HT1080 (cell line): ENCODE data around the gene C10orf95. TPM values are rescaled to one million over a fixed set of nuclear protein-coding genes. Genes with fewer than 3 reads are reported as not detected.

ENCODE experiments used
- DNase-seq: peaks from one replicate; pipeline ENCODE4 v3.0.0-alpha.2; 2015; ENCODE audit warnings: low read depth
- total RNA-seq: library from RNA; depleted of rRNA; stranded (reverse); fragments of >200 nt; shearing (Covaris generic); gene quantifications from 2 replicates; pipeline ENCODE4 v1.2.3, GENCODE V29; 2014

The C10orf95 gene
- total RNA-seq, 1 experiment from 2014 or later: 0.37 TPM

DNA sequence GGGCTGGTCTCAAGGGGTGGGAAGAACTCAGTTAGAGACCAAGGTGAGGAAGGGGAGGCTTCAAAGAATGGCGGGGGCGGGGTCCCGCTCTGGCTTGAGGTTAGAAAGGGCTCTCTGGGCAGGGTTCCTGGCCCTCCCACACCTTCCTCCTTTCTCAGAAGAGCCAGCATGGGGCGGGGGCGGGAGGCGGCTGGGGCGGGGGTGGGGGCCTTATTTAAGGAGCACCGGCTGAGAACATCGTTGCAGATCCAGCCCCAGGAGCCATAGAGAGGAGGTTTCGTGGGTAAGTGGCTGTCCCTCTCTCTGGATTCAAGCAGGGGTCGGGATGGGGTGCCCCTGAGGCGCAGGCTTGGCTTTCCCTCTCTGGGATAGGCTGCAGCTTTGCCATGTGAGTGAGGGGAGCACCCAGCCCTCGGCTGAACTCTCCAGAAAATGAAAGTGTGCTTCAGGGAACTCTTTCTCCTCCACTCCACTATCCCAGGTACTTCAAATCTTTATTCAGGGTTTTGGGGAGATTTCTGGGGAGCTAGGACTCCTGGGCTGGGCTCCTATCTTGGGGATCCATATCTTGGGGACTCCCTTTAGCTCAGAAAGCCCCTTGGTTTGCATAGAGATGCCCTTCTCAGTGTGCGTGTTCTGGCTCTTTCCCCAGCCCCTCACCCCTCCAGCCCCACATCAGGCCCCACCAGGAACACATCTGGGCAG, 15.7 kb downstream of the C10orf95 start:
- DNase-seq: no peak

DNA sequence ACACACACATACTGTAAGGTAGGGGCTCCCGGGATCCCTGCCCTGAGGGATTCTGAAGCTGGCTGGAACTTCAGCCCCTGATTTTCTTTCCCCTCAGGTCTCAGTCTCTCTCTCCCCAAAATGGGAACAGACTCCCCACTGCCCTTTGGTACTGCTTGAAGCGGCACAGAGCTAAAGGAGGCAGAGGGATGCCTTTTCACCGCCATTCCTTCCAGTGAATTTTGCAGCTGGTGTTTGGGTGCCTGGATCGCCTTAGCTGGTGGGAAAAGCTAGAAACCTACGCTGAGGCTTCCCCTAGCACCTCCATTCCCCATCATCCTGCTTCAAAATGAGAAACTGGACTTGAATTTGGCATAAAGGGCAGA, 16.2 kb downstream of the C10orf95 start:
- DNase-seq: no peak

DNA sequence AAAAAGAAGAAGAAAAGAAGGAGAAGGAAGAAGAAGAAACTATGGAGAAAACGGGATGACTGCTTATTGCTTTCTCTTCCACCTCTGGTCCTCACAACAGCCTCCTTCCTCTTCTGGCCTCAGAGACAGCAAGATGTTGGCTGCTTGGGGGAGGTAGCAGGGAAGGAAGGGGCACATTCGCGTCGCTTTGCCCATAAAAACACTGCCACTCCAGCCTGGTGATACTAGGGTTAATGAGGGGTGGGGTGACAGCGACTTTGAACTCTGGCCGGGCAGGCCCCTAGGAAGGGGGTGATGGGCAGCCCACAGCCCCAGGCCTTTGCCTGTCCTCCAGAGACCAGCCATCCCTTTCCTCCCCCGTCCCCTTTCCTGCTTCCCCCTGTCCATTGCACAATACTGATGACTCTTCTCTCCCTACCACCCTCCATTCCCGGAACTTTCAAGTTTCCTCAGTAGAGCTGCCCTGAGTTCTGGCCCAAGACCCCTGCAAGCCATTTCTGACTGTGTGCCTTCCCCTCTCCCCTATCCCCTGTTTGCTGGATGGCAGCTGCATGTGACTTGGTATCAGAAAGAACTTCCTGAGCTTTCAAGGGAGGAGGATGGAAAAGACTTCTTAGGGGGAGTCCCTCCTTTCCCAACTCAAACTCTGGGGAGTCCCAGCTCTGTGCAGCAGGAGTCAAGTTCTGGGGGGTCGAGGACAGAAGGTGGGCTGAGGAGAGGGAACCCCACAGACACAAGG, 16.8 kb downstream of the C10orf95 start:
- DNase-seq: peak; percentile 37

DNA sequence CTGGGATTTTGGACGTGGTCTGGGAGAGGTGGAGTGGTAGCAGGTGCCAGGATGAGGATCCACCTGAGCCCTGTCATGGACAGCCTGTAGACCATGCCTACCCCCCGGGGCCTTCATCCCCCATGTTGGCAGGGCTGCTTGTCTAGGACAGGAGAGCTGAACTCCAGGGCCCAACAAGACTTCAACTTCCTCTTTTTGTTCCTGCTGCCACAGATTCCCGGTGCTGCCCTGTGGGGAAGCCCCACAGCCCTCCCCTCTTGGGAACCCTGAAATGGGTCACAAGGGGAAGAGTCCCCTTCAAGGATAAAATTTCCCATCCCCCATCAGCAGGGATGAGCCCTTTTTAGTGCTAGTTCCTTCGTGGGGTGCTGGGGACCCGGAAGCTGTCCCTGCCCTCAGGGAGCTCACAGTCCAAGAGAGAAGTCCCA, 17.7 kb downstream of the C10orf95 start:
- DNase-seq: no peak

DNA sequence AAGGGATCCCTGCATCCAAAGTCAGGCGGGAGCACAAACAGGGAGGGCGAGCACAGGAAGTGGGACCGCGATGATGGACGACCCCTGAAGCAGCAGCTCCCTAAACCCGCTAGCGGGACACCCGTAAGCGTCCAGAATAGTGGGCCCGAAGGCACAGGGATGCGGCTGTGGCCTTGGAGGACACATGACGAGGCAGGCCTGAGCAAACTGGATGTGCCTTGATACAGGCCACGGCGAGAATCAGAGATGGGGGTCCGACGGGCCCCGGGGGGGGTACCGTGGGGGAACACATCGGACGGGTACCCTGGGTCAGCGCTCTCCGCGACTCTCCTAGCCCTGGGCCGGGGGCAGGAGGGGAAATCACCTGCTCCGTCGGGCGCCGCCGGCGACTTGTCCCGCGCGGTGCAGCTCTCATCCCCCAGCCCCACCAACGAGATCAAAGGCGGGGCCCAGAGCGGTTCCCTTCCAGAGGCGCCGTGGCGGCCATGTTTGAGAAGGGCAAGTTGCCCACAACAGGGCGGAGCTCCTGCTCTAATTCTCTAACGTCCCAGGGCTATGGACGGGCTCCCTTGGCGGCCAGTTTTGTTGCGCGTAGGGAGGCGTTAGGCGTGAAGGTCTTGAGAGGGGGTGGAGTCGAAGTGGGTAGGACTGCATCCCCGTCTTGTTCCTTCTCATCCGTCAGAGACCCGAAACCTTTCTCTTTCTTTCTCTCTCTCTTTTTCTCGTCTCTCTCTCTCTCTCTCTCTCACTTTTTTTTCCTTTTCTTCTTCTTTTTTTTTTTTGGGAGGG, 19.0 kb downstream of the C10orf95 start, which contains the start of gene CUEDC2:
TSS of gene CUEDC2 (minus strand) at position 413 of the 789 bp plus-strand sequence. CDS start 7,386 bp downstream, outside the sequence.
- peak; percentile 96 for DNase-seq

DNA sequence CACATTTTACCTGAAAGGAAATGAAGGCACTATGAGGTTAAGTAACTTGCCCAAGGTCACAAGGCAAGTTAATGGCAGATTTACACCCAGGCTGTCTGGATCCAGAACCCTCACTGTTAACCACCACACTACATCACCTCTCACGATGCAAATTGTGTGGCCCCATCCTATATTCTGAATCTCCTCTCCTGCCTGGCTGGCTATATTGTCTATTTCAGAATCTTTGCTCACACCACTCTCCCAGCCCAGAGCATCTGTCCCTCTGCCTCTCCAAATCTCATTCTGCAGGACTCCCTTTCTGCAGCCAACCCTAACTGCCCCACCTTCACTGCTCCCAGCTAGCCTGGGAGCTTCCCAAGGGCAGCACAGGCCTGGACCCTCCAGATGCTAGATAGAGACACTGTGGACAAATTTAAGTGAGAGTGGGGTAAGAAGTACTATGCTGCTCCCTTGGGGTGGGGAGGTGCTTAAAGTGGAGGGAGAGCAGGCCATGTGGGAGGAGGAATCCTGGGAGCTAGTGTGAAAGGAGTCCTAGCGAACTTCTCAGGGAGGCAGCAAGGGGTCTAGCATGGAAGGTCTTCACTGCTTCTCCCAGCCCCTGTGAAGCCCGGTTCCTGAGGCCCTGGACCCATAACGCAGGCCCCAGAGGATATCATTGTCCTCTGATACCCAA, 19.8 kb downstream of the C10orf95 start:
- DNase-seq: peak; percentile 40

DNA sequence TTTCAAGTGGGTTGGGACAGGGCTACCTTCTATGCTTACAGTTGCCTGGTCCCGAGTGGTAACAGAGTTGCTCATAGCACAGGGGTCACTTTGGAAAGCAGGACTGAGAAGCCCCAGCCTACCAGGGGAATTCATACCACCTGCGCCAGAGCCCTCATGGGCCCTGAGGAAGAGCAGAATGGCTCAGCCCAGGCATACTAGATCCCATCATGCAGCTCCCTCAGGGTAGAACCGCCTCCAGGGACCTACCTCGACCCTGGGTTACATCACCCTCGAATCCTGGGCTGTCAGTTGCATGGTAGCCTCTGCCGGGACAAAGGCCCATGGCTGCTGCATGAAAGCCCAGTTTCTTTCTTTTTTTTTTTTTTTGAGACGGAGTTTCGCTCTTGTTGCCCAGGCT, 21.9 kb downstream of the C10orf95 start:
- no peak for DNase-seq

DNA sequence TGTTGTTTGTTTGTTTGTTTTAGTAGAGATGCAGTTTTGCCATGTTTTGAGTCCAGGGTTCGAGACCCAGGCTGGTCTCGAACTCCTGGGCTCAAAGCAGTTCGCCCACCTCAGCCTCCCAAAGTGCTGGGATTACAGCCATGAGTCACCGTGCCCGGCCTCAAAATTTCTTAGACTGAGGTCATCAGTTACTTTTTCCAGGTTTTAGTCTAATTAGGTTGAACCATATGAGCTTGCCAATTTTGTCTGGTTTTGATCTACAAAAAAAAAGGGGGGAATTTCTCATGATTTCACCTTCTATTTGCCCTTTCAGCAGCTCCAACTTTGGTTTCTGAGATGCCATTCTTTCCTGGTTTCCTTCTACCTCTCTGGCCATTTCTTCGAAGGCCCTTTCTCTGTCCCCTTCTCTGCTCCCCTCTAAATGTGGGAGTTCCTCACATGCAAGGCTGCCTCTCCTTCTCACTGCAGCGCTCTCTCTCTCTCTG, 24.5 kb downstream of the C10orf95 start:
- peak; percentile 38 for DNase-seq

DNA sequence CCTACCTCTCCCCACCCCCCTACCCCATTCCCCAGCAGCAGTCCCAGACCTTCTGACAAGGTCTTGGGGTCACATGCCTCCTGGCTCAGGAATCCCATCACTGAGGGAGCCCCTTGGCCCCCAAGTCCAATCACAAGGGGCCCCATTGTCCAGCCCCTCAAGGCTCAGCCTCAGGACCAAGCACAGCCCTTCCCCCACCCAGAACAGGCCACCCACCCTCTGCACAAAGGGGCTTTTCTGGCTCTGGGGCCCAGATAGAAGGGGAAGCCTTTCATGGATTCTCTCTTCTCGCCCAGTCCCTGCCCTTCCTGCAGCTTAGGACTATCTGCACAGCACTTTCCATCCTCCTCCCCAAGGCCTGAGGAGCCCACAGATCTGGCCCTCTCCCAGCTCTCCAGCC, 25.9 kb downstream of the C10orf95 start:
- DNase-seq: no peak

DNA sequence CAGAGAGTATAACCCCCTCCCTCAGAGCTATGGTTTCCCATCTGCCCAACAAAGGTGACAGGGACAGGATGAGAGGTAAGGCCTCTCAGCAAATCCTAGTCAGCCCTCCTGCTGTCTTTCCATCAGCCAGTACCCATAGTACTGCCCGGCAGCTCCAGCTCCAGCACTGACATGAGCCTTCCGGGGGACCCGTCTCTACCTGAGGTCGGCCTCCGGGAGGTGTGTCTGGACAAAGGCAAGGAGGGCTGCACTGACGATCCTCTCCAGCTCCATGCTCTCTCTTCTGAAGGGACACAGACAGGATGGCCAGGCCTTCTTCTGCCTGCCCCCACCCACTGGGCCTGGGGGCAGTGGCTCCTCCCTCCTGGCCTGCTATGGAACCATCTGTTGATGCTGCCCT, 26.4 kb downstream of the C10orf95 start:
- DNase-seq: no peak

DNA sequence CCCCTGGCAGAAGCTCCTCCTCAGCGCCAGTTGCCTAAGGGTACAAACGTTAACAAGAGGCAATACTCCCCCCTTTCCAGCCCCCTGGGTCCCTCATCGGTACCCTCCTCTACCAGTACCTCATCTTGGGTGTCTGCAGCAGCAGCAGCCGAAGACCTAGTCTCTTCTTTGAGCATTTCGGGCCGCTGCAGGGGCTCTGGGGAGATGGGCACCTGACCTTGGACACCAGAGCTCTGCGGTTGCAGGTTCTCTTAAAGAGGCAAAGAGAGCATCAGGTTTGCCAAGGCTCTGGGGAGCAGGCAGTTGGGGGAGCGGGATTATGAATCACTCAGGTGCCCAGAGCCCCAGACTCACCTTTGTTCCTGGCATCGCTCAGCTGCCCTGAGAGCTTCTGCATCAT, 27.2 kb downstream of the C10orf95 start:
- DNase-seq: no peak

DNA sequence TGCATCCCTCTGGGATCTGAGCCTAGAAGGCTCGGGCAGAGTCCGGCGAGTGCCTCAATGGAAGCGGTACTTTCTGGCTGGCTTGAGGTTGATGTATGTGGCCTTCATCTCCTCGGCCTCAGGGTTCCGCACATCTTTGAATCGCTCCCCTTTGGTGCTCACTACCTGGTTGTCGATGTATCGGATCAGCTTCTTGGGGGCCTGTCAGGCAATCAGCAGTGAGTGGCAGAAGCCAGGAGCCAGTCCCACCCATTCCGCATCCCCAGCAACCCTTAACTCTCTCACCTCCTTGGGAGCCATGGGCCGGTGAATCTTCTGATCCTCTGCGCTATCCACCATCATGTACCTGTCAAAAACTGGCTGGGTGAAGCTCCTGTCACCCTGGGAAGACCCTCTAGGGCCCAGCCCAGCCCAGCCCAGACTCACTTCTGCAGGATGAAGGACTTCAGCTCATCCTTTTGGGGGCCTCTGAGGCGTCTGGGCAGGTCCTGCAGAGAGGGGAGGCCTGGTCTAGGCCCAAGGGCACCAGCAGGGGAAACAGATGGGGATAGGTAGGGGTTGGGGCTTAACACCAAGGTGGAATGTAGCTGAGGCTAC, 27.9 kb downstream of the C10orf95 start:
- no peak for DNase-seq

DNA sequence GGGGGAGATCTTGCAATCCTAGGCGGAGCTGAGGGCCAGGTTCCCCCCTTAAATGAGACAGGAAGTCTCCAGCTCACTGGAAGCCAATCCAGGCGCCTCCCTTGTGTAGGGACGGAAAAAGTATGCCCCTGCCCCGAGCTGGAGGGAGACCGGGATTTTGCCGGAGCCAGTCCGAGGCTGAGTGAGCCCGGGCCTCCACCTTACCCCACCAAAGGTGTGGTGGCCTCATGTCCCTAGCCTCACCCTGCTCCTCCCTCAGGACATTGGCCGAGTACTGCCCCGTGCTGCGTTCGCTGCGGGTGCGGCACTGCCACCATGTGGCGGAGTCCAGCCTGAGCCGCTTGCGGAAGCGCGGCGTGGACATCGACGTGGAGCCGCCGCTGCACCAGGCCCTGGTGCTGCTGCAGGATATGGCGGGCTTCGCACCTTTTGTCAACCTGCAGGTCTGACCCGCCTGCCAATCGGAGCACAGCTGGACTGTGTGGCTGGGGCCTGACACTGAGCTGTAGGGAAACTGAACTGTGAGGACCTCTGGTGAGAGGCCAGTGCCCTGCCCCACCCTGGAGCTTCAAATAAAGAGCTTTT, 28.7 kb downstream of the C10orf95 start:
- DNase-seq: peak; percentile 53

DNA sequence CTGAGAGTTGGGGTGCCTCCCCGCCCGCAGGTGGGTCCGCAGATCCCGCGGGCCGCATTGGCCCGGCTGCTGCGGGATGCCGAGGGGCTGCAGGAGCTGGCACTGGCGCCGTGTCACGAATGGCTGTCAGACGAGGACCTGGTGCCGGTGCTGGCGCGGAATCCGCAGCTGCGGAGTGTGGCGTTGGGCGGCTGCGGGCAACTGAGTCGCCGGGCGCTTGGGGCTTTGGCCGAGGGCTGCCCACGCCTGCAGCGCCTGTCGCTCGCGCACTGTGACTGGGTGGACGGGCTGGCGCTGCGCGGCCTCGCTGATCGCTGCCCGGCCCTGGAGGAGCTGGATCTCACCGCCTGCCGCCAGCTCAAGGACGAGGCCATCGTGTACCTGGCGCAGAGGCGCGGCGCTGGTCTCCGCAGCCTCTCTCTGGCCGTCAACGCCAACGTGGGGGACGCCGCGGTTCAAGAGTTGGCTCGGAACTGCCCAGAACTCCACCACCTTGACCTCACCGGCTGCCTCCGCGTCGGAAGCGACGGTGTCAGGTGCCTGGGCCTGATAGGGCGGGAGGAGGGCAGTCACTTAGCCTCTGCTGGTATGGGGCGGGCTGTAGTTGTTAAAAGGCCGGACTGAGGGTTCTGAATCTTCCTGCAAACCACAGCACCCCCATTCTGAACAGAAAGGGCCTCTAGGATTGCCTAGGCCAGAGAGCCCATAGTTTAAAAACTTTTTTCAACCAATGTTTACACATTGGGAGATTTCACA, 29.4 kb downstream of the C10orf95 start:
- no peak for DNase-seq

DNA sequence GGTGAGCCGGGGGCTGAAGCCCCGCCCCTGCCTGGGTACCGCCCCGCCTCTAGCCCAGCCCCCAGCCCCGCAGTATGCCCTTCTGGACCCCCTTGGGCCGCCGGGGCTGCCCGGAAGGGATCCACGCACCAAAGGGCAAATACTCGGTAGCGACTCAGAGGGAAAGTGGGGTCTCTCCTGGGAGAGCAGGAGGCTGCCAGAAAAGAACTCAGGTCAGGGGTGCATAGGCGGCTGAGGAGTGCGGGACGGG, 29.9 kb downstream of the C10orf95 start:
- no peak for DNase-seq

DNA sequence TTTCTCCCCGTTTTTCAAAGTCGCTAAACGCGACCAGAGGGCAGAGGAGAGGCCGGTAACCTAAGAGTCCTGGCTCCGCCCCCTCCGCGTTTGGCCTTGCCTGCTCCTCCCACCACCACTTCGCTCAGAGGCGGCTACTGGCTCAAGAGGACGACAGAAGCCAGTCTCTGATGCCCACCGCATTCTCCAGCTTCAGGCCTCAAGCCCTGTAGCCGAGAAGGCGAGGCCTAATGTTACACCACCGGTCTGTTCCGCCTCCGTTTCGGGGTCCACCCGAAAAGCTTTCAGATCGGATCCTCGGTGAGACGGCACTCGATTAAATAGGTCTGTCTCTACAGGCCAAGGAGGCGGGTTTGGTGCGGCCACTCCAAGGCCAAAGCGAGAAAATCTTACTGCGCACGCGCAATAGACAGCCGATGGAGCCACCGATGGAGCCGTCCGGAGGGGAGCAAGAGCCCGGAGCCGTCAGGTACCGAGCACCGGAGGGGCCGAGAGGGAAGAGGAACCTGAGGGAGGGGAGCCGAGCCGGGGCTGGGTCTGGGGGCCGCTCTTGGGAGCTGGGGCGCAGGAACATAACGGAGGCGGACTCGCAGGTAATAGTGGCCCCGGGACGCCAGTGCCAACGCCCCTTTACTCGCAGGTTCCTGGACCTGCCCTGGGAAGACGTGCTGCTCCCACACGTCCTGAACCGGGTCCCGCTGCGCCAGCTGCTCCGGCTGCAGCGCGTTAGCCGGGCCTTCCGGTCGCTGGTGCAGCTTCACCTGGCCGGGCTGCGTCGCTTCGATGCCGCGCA, 30.4 kb downstream of the C10orf95 start, which contains the start of gene FBXL15:
TSS of gene FBXL15 (plus strand) at position 123 of the 793 bp plus-strand sequence. CDS start at position 417, 294 bp downstream.
- DNase-seq: peak; percentile 92

DNA sequence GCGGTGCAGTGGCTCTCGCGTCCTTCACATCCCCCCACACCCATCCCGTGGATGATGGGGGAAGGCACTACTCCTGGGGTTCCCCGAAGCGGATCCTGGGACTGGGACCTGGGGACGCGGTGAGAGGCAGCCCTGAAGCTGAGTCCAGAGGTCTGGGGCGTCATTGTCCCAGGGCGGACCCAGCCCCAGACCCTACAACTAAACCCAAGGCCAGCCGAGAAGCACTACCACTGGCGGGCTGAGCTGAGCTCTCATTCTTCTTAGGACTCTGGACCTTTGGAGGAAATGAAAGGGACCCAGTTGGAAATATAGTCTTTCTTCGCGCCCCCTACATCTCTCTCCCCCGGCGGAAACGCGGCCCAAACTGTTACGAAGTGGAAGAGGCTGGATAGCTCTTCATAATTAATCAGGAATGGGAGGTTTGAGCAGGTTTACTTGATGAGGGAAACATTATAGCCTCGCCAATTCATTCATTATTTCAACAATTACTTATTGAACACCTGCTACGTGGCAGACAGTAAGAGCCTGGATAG, 31.1 kb downstream of the C10orf95 start:
- no peak for DNase-seq

DNA sequence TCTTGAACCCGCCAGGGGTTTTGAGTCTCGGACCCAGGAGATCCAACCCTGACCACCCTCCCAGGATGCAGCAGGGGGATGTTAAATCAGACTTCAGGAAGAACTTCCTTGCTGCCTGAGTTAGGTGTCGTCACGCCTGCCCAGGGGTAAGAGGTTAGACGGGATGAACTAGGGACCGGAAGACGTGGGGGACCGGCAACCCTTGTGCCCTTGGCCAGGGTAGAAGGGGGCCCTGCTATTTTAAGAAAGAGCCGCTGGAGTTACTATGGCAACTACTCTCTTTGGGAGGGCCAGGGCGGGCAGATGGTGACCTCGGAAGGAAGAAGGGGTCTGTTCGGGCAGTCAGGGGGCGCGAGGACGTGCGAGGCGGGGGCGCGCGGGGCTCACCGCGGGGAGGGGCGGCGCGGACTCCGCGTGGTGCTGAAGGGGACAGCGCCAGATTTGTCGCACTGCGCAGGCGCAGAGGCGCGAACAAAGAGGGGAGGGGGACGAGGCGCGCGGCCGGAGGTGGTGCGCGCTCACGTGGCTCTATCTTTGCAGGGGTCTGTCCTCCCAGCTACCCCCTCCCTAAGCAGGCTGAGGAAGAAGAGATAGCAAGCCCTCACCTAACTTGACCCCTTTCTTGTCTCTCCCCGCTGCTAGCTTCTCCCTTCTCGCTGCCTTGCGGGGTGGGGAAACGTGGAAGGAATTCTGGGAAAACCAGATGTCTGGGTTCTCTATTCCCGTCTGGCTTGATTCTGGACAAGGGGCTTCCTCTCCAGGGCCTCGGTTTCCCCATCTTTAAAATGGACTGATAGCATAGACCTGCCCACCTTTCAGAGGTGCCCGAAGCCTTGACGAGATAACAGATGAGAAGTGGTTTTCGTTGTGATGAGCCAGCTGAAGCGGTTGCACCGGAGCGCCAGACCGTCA, 31.8 kb downstream of the C10orf95 start:
- DNase-seq: no peak
